Hindlimb muscle (tissue), 1 donor: ENCODE results near the gene BLTP2. TPM values are rescaled to one million over a fixed set of nuclear protein-coding genes. Genes with fewer than 3 reads are reported as not detected.
"Not testable (repeated sequence)": the region's sequence is repeated elsewhere in the genome, so short reads cannot be mapped to it uniquely, and the experiment has no call there.

Experiments used
- DNase-seq: peaks from one replicate; pipeline ENCODE4 v3.0.0-alpha.2; 2013
- polyA plus RNA-seq: library from polyadenylated mRNA; unstranded; fragments of 120-200 nt; gene quantifications from one replicate; pipeline ENCODE4 v1.2.1, GENCODE V29; 2013; ENCODE audit not compliant: insufficient read length

The BLTP2 gene
- 53.0 TPM for polyA plus RNA-seq

- DNase-seq = peak; percentile 98
Observed at GRCh38 chr17:28644787-28645575, at the start of gene BLTP2. TSS of gene BLTP2 (minus strand) at chr17:28645158. CDS start at chr17:28645056, 102 bp downstream.

- no peak for DNase-seq
Observed at GRCh38 chr17:28693869-28694268, 48.9 kb upstream of the BLTP2 start.

GRCh38 chr17:28689011-28689410 lies 44.1 kb upstream of the BLTP2 start:
- no peak for DNase-seq

- no peak for DNase-seq
Observed at GRCh38 chr17:28688481-28688880, 43.5 kb upstream of the BLTP2 start.

- no peak for DNase-seq
Observed at GRCh38 chr17:28686296-28686695, 41.3 kb upstream of the BLTP2 start.

- no peak for DNase-seq
Observed at GRCh38 chr17:28685366-28685765, 40.4 kb upstream of the BLTP2 start.

- peak; percentile 20 for DNase-seq
Observed at GRCh38 chr17:28684963-28685362, 40.0 kb upstream of the BLTP2 start.

DNA sequence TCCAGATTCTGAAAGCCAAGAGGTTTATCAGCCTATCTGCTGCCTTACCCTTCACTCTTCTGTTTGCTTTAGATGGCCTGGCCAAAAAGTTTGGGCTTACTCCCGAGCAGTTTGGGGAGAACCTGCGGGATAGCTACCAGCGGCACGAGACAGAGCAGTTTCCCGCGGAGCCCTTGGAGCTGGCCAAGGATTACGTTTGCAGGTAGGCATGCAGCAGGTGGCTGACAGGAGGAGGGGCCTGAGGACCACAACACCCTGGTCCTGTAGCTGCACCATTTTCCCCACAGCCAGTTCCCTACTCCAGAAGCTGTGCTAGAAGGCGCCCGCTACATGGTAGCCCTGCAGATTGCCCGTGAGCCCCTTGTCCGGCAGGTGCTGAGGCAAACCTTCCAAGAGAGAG lies 37.7 kb upstream of the BLTP2 start:
- no peak for DNase-seq

- DNase-seq = no peak
Observed at GRCh38 chr17:28675980-28676379, 31.0 kb upstream of the BLTP2 start.

DNA sequence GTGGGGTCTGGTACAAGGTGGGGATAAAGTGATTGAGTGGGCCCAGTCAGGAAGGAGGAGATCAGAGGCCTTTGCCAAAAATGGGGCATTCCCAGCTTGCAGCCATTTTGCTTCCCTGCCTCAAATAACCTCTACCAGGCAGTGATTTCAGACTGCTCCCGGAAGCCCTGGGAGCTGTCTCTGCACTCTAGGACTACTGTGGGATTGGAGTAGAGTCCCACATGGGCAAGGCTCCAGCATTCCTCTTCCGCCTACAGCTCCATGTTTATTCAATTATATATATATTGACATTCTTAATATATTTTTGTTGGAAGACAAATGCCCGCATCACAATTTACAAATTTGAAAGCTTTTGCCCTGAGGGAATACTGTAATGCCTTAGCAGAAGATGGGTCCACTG lies 30.5 kb upstream of the BLTP2 start:
- no peak for DNase-seq

DNA sequence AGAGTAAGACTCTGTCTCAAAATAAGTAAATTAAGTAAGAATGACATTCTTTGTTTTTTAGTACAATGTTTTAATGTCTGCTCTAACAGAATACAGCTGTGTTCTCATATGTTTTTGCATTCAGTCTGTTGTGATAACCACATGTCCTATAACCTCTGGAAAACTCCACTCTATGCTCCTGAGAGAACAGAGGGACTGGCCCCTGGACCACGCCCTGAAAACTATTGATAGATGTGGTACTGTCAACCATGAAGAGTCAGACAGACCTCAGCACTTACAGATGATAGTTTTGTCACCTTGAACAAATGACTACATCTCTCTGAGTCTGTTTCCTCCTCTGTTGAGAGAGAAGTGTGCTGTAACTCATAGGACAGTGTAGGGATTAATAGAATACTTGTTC lies 25.0 kb upstream of the BLTP2 start:
- DNase-seq = no peak

- DNase-seq = no peak
Observed at GRCh38 chr17:28667870-28668269, 22.9 kb upstream of the BLTP2 start.

DNA sequence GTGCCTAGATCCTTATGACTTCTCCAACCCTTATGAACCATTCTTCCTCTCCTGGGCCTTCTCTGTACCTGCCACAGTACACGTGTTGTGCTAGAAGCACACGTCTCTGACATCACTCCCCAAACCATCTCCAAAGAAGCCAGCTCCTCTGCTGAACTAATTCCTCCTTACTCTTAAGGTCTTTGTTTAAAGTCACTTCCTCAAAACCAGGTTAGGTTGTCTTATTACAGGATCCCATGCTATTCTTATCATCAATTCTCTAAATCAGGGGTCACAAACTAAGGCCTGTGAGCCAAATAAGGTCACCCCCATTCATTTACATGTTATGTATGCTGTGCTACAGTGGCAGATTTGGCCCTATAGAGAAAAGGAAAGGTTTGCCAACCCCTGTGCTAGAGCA lies 21.0 kb upstream of the BLTP2 start:
- no peak for DNase-seq

- DNase-seq = no peak
Observed at GRCh38 chr17:28663723-28664122, 18.8 kb upstream of the BLTP2 start.

DNA sequence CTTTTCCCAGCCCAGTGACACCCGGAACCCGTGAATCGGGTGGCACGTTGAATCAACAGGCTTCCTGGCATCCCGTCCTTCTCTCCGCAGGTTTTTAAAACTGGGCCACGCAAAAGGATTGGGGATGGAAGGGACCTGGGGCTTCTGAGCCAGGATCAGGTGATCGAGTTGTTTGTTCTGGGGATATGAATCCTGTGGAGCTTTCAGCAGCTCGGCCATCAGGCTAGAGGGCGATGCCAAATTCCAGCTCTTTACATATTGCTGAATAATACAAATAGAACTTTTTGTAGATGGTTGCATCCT lies 17.5 kb upstream of the BLTP2 start:
- DNase-seq = no peak

- peak; percentile 94 for DNase-seq
Observed at GRCh38 chr17:28661635-28662526, 16.9 kb upstream of the BLTP2 start, which contains the start of the genes SDF2 and SUPT6H. TSS of gene SDF2 (minus strand) at chr17:28661906. CDS start at chr17:28661876, 30 bp downstream. TSS of gene SUPT6H (plus strand) at chr17:28662205. CDS start at chr17:28673402, 11,197 bp downstream.

GRCh38 chr17:28659497-28659881 lies 14.5 kb upstream of the BLTP2 start:
- DNase-seq = not testable (repeated sequence)

DNA sequence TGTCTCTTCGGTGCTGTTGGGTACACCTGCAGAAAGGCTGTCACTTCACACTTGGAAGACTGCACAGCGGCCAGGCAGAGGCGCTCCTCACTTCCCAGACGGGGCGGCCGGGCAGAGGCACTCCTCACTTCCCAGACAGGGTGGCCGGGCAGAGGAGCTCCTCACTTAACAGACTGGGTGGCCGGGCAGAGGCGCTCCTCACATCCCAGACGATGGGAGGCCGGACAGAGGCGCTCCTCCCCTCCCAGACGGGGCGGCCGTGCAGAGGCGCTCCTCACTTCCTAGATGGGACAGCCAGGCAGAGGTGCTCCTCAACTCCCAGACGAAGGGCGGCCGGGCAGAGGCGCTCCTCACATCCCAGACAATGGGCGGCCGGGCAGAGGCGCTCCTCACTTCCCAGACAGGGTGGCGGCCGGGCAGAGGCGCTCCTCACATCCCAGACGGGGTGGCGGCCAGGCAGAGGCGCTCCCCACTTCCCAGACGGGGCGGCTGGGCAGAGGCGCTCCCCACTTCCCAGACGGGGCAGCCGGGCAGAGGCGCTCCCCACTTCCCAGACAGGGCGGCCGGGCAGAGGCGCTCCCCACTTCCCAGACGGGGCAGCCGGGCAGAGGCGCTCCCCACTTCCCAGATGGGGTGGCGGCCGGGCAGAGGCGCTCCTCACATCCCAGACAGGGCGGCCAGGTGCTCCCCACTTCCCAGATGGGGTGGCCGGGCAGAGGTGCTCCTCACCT lies 14.0 kb upstream of the BLTP2 start:
- not testable (repeated sequence) for DNase-seq

DNA sequence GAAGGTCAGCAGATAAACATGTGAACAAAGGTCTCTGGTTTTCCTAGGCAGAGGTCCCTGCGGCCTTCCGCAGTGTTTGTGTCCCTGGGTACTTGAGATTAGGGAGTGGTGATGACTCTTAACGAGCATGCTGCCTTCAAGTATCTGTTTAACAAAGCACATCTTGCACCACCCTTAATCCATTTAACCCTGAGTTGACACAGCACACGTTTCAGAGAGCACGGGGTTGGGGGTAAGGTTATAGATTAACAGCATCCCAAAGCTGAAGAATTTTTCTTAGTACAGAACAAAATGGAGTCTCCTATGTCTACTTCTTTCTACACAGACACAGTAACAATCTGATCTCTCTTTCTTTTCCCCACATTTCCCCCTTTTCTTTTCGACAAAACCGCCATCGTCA lies 13.4 kb upstream of the BLTP2 start:
- not testable (repeated sequence) for DNase-seq

DNA sequence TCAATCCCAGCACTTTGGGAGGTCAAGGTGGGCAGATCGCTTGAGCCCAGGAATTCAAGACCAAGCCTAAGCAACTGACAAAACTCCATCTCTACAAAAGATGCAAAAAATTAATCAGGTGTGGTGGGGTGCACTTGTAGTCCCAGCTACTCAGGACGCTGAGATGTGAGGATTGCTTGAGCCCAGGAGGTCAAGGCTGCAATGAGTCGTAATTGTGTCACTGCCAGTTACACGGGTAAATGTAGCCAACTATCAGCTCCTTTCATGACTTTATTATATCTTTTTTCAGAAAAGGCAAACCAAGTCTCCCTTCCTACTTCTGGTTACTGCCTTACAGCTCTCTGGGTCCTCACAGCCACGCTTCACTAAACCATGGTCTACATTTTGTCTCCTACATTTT lies 12.8 kb upstream of the BLTP2 start:
- no peak for DNase-seq

DNA sequence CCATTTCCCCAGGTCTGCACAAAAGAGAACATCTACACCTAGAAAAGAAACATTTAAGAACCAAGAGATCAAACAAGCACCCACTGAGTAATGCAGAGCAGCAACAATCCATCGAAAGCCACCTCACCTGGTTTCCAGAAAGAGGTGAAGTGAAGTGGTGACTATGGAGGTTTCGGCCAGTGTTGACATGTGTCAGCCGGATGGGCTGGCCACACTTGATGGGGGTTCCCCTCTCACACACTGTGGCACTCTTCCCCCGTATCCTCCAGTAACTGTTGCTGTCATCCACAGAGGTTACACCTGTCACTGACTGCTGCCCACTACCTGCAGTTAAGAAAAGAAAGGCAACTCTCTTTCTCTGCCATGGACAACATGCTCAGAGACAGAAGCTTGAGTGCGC lies 10.2 kb upstream of the BLTP2 start:
- DNase-seq = no peak

DNA sequence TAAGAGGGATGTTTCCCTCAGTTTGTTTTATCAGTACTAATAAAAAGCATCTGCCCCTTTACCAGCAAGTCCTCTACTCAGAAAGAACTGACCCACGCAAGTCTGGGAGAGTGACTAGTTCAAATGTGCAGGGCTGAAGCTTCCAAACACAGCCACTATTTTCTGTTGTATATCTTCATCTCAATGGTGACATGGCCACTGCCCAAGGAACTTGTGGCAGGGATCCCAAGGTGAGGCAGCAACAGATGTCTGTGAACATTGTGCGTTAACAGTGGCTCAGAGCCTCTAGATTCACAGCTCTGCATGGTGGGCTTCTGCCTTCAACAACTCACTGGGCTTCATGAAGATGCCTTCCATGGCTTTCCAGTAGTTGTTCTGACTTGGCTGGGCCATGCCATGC lies 3.7 kb upstream of the BLTP2 start:
- no peak for DNase-seq
